Sigmoid colon (tissue), 4 donors: ENCODE measurements around the gene ABHD17B.

Experiments used
- CTCF ChIP-seq, 4 experiments: fragments of 450-650 bp in 3 of 4; fragments of 200-600 bp in 1 of 4; IDR thresholded peaks; one replicate each; pipeline ENCODE4 v1.5.1; 2016 to 2019; ENCODE audit warnings: antibody characterized with exemption in 4 of 4, mild to moderate bottlenecking in 3 of 4, moderate library complexity in 2 of 4
- POLR2AphosphoS5 ChIP-seq, 4 donors: sonication (generic); formaldehyde crosslinking; IDR thresholded peaks; one replicate each; pipeline ENCODE4 v1.6.1; 2017; ENCODE audit warnings: antibody characterized with exemption in 4 of 4

GRCh38 chr9:71854811-71855210, 56.2 kb downstream of the ABHD17B start:
- TF ChIP-seq CTCF (IDR thresholded peaks at IDR 0.05) (no peak), POLR2AphosphoS5 (IDR thresholded peaks at IDR 0.05) (no peak)
